HG02970 (cell line): Measurements from ENCODE around the gene TREX2.

Experiments
- ATAC-seq: cut with Tn5 transposase; IDR thresholded peaks from one replicate; pipeline ENCODE4 v1.9.1; 2021; ENCODE audit warnings: mild to moderate bottlenecking, moderate library complexity, moderate number of reproducible peaks; ENCODE audit not compliant: unreplicated experiment, low FRiP score

TREX2 gene

DNA sequence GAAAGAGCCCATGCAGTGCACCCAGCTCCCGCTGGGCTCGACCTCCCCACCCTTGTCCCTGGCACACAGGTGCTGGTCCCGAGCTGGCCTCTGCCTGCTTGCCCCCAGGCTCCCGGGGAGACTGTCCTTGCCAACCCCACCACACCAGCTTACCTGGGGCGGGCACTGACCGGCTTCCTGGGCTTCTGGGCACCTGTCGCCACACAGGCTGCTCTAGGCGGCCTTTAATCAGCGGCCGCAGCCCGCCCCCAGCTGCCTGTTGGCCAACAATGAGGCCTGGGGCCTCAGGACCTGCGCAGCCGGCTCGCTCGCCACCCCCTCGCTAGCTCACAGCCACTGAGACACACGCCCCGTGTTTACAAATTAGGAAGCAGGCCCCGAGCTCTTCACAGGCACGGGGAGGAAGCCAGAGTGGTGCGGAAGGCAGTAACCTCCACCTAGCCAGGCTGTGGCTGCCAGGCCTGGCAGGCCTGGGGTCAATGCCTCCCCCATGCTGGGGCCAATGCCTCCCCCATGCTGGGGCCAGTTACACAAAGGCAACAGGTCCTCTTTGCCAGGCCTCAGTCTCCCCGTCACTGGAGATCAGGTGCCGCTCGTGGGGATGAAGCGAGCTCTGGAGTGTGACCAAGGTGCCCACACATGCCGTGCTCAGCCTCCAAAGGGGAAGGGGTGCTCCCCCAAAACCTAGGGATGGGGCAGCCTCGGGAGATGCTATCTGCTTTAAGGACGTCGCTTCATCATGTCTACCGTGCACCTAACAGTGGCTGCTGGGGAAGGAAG is at the start of gene TREX2:
Gene TREX2, minus strand, starts transcription at position 201 of the 780 bp plus-strand sequence. CDS start 626 bp downstream, outside the sequence.
- no peak for ATAC-seq

DNA sequence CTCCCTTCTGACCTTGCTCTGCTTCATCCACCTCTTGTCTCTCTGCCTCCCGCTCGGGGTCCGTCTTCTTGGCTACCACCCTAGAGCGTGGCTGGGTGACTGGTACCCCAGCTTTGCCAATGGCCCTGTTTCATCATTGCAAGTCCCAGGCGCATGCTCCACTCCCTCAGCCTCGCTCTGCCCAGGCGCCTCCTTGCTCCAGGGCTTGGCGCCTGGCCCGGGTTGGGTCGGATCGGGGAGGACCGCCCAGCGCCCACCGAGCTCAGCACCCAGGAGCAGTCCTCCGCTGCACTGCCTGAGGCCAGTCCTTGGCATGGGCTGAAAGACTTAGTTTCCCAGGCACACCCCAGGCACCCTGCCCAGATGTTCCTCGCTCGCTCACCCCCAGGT is 49.5 kb upstream of the TREX2 start:
- no peak for ATAC-seq

GRCh38 chrX:153494541-153495361 is 48.9 kb upstream of the TREX2 start, which contains the start of gene BGN:
BGN (plus strand) TSS chrX:153494980; CDS start chrX:153504632, 9,652 bp downstream.
- ATAC-seq = no peak

DNA sequence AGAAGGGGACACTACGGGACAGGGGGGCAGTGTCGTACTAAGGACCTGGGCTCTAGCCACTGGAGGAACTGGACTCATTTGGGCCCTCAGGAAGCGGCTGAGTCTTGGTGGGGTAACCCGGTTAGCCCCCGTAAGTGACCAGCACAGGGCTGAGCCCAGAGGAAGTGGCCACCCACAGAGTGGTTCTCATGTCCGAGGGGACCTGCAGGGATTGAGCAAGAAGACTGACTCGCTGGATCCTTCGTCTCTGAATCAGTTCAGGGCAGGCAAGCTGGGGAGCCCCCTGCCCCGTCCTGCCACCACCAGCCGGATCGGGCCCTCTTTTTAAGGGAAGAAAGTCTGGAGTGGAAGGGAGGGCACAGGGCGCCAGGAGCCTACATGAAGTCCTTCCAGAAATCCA is 48.2 kb upstream of the TREX2 start:
- no peak for ATAC-seq

DNA sequence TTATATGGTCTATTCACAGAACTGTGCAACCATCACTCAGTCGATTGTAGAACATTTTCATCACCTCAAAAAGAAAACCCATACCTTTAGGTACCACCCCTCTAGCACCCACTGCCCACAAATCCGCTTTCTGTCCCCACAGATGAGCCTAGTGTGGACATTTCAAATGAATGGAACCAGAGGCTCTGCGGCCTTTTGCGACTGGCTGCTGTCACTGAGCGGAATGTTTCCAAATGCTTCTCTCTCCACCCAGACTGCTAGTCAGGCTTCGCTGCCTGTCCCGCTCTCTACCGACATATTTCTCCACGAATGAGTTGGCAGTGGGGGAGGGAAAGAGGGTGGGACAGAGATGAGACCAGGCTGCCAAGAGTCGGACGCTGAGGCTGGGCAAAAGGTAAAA is 47.2 kb upstream of the TREX2 start:
- no peak for ATAC-seq

DNA sequence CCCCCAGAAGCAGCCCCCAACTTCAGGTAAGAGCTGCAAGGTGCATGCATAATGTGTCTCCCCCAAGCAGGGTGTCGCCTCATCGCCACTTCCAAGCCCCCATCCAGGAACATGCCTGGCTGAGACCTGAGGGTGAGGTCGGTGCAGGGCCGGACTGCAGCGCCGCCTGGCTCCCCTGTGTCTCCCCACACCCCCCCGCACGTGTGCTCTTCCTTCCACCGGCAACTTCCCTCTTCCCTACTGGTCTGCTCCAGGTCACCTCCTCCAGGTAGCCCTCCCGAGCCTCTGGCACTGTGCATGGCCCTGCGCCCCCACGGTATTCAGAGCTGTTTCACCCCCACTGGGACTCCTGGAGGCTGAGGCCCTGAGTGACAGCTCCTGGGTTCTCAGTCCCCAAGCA is 46.7 kb upstream of the TREX2 start:
- no peak for ATAC-seq

DNA sequence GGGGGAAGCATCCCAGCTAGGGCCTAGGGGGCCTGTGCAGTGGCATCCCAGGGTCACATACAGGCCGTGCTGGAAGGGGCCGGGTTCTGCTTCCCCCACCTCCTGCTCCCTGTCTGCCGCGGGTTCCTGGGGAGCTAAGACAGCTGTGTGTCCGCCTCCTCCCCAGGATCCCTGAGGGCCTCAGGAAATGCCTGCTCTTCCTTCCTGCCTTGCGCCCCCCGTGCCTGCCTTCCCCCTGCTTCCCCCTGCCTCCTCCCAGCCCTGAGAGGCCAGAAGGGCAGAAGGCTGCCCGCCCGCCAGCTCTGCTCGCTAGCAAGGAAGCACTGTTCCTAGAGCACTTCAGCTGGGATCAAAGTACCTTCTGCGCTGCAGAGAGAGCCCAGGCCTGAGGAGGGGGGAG is 46.1 kb upstream of the TREX2 start:
- no peak for ATAC-seq

- no peak for ATAC-seq
Measured at GRCh38 chrX:153491351-153491914, 45.6 kb upstream of the TREX2 start.

DNA sequence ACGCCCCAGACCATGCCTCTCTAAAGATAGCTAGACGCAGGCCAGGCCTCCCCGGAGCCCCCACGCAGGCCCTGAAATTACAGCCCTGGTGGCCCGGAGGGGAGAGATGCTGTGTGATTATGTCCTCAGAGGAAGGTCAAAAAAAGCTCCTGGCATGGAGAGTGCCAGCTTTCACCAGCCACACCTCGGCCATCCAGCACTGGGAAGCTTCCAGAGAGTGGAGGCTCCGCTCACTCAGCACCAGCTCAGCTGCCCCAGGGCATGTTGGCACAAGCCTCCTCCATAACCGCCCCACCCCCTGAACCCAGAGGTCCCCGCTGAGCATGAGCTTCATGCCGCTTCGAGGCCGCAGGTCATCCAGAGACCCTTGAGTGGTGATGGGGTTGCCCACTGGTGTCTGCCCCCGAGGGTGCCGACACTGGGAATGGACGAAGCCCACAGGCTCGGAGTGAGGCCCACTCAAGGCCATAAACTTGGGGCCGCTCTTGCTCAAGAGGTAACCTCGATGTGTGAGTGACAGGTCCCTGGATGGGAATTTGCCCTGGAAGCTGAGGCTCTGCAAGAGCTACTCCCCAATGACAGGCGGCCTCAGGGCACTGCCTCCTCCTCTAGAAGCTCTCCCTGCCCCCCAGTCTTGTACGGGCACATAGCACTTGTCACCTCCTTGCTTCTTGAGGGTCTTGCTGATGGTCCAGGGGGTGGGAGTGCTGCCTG is 44.5 kb upstream of the TREX2 start:
- ATAC-seq = no peak

GRCh38 chrX:153488231-153488914 is 42.5 kb upstream of the TREX2 start:
- ATAC-seq = no peak

- no peak for ATAC-seq
Measured at GRCh38 chrX:153487590-153488071, 41.8 kb upstream of the TREX2 start.

DNA sequence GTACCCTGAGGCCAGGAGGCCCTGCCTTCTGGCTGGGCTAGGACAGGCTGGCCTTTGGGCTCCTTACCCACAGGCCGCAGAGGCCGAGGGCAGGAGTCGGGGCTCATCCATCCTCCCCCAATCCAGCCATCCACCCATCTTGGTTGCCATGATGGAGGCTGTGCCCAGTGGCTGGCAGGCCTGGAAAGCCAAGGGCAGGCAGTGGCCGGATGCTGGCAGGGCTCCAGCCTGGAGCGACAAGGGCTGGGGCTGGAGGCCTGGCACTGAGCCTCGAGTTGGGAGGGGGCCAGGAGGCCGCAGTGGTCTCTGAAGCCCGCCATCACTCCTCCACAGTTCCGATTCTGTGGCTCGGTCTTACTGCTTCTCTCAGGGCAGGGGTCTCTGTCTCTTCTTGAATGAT is 40.3 kb upstream of the TREX2 start:
- ATAC-seq = no peak

DNA sequence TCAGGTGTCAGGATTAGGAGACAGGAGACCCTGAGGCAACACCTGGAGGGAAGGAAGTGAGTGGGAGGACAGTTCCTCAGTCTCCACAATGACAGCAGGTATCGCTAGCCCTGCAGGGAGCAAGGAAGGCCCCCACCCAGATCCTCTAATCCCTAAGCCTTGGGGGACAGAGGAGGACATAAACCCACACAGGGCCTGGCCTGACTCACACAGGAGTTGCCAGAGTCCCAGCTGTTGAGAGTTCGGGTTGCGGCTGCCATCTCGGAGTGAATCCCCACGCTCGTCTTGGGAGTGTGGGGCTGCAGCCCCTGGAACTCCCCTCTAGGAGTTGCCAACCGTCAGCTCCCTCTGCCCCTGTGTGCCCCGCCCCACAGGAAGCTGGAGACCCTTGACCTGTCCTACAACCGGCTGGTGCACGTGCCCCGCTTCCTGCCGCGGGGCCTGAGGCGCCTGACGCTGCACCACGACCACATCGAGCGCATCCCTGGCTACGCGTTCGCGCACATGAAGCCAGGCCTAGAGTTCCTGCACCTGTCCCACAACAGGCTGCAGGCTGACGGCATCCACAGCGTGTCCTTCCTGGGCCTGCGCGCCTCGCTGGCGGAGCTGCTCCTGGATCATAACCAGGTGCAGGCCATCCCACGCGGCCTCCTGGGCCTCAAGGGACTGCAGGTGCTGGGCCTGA is 39.7 kb upstream of the TREX2 start:
- no peak for ATAC-seq

DNA sequence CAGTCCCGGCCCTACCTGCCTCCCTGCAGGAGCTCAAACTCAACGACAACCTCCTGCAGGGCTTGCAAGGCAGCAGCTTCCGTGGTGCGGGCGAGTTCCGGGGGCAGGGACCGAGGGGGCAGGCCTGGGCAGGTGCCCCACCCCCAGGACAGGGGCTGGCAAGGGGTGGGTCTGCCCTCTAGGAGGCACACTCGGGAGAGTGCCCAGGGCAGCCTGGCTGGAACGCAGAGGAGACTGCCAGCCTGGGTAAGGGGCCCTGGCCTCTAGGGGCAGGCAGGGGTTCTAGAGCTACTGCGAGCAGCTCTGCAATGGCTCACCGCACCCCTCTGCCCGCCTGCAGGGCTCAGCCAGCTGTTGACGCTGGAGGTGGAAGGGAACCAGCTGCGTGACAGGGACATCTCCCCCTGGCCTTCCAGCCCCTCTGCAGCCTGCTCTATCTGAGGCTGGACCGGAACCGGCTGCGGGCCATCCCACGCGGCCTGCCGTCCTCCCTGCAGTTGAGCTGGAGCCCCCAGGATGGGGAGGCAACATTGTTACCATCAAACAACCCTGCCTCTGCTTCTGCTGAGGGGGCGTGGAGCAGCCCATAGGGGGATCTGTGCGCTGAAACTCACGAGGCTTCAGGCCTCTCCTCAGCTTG is 36.6 kb upstream of the TREX2 start:
- ATAC-seq = no peak

DNA sequence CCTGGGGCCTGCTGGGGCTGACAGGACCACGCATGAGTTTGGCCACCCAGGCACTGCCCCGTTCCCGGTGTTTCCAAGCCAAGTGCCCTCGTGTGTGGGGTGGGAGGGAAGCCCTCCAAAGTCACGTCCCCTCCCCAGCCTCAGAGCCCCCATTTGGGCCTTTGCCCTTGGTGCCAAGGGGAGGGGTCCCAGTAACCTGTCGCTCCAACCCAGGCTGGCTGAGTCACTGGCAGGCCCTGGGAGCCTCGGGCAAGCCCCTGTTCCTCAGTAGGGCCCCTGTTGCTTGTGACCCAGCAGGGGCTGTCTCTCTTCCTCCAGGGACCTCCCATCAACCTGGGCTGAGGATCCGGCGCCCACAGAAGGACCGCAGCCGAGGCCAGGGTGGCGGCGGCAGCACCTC is 35.2 kb upstream of the TREX2 start:
- no peak for ATAC-seq

DNA sequence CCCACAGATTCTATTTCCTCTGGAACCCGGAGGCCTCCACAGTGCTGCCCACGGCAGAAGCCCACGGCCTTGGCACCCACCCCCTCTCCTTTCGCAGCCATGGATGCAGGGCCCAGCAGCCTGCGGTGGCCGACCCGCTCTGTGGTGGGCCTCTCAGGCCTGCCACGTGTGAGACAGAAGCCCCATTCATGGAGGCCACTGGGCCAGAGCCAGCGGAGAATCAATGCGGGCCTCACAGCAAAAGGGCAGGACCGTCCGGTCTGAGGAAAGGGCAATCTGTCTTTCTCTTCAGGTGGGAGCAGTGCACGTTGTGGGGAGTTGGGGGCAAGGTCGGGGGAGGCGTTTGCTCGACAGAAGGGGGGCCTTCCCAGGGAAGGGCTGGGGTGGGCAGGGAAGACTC is 32.9 kb upstream of the TREX2 start:
- no peak for ATAC-seq

DNA sequence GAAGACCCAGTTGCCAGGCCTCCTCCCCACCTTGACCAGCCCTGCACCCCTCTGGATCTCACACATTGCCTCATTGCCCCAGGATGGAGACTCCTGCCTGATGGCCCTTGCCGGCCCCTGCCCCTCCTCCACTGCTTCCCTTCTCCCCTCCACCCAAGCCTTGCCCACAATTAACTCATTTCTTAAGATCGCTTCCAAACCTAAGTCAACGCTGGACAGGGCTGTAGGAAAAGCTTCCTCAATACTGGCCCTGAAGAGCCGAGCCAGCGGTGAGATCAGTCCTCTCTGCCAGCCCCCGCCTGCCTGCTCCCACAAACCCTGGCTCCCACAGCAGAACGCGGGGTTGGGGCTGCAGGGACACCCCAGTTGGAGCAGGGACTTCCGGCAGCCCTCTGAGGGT is 32.0 kb upstream of the TREX2 start:
- no peak for ATAC-seq

- ATAC-seq = no peak
Measured at GRCh38 chrX:153477364-153477857, 31.6 kb upstream of the TREX2 start.
